Transverse colon (tissue), 4 donors: ENCODE results near the gene RBM3.

Experiments used
- POLR2A ChIP-seq: fragments of 450-650 bp; IDR thresholded peaks from one replicate; pipeline ENCODE4 v1.6.1; 2016; ENCODE audit warnings: antibody characterized with exemption, mild to moderate bottlenecking, moderate library complexity
- POLR2AphosphoS5 ChIP-seq, 3 donors: sonication (generic); formaldehyde crosslinking; IDR thresholded peaks; one replicate each; pipeline ENCODE4 v1.6.1; 2016; ENCODE audit warnings: antibody characterized with exemption in 3 of 3
- TF ChIP-seq, protein P1 (sequence below), 5 experiments: fragments of 200-600 bp in 3 of 5; fragments of 450-650 bp in 2 of 5; sonication (generic) in 3 of 5; IDR thresholded peaks; 1 replicate in 2 of 5; 2 replicates in 3 of 5; pipeline ENCODE4 v1.5.1; 2016 to 2017; ENCODE audit warnings: antibody characterized with exemption in 5 of 5, inconsistent platforms in 3 of 5, mild to moderate bottlenecking in 2 of 5, moderate library complexity in 1 of 5

DNA sequence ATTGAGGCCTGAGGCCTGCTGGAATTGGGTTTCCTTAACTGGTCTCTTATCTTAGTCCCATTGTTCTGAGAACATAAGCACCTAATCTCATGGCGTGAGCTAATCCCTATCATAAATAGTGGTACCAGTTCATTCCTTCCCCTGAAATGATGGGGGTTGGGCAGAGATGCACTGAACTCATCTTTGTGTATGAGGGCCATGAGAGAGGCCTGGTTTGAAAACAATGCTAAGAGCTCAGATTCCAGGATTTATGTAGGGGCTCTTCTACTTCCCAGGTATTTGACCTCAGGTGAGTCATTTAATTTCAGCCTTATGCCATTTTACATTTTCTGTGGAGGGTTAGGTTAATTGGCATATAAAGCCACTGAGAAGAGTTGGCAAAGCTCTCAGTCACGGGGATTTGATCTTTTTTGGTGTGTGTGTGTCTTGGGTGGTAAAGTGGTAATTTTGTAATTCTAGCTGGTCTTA is 4.4 kb downstream of the RBM3 start:
- TF ChIP-seq, protein P1, sequence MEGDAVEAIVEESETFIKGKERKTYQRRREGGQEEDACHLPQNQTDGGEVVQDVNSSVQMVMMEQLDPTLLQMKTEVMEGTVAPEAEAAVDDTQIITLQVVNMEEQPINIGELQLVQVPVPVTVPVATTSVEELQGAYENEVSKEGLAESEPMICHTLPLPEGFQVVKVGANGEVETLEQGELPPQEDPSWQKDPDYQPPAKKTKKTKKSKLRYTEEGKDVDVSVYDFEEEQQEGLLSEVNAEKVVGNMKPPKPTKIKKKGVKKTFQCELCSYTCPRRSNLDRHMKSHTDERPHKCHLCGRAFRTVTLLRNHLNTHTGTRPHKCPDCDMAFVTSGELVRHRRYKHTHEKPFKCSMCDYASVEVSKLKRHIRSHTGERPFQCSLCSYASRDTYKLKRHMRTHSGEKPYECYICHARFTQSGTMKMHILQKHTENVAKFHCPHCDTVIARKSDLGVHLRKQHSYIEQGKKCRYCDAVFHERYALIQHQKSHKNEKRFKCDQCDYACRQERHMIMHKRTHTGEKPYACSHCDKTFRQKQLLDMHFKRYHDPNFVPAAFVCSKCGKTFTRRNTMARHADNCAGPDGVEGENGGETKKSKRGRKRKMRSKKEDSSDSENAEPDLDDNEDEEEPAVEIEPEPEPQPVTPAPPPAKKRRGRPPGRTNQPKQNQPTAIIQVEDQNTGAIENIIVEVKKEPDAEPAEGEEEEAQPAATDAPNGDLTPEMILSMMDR (IDR thresholded peaks at IDR 0.05), result no peak
- TF ChIP-seq POLR2A (no peak), POLR2AphosphoS5 (IDR thresholded peaks at IDR 0.05) (no peak)
